ENCODE data around the gene CCDC6.

DNA sequence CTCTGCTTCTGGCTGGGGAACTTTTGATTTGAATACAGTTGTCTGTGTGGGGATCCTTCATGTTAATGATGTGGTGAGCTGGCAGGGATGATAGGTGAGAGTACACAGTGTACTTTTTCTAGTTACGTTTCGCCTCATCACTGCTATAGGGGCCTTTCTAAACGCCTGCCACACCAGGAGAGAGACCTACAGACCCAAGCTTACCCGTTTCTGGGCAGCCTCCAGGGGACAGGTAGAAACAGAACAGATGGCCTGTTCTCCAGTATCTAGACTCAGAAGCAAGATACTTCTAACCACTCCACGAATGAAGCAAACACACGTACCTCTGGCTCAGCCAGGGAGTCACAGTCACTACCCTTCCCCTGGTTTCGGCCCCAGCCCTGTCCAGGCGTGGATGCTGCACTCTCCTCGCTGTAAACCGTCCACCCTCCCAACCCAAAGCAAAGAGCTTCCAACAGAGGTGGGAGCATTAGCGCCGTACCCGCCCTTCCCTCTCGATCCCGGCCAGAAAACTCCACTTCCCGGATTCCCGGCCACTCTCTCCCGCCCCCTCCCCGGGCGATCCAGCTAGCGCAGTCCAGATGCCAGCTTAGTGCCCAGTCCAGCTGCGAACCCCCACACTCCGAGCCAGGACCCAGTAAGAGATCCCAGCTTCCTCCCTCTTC, 1.2 kb downstream of the CCDC6 start:
- no peak for TF ChIP-seq POLR2AphosphoS5 (IDR thresholded peaks at IDR 0.05; ENCODE audit: low read depth, low read length)
- TF ChIP-seq, protein P1, sequence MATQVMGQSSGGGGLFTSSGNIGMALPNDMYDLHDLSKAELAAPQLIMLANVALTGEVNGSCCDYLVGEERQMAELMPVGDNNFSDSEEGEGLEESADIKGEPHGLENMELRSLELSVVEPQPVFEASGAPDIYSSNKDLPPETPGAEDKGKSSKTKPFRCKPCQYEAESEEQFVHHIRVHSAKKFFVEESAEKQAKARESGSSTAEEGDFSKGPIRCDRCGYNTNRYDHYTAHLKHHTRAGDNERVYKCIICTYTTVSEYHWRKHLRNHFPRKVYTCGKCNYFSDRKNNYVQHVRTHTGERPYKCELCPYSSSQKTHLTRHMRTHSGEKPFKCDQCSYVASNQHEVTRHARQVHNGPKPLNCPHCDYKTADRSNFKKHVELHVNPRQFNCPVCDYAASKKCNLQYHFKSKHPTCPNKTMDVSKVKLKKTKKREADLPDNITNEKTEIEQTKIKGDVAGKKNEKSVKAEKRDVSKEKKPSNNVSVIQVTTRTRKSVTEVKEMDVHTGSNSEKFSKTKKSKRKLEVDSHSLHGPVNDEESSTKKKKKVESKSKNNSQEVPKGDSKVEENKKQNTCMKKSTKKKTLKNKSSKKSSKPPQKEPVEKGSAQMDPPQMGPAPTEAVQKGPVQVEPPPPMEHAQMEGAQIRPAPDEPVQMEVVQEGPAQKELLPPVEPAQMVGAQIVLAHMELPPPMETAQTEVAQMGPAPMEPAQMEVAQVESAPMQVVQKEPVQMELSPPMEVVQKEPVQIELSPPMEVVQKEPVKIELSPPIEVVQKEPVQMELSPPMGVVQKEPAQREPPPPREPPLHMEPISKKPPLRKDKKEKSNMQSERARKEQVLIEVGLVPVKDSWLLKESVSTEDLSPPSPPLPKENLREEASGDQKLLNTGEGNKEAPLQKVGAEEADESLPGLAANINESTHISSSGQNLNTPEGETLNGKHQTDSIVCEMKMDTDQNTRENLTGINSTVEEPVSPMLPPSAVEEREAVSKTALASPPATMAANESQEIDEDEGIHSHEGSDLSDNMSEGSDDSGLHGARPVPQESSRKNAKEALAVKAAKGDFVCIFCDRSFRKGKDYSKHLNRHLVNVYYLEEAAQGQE (IDR thresholded peaks at IDR 0.05; ENCODE audit: insufficient read depth in 1 of 2, low read depth in 2 of 2, low read length in 2 of 2): no peak
- TF ChIP-seq SIN3A (IDR thresholded peaks at IDR 0.05; ENCODE audit: borderline replicate concordance, insufficient read depth, low read length): no peak
- no peak for TF ChIP-seq TAF1 (IDR thresholded peaks at IDR 0.05; ENCODE audit: borderline replicate concordance, insufficient read depth, low read length)

Data from PFSK-1 (cell line).